Erythroblast (primary cell): ENCODE measurements around the gene ANKDD1B.

Source experiments
- DNase-seq, 2 experiments: peaks; one replicate each; lab custom pipeline; 2025; lab: John Stamatoyannopoulos, UW
- GATA1 ChIP-seq: IDR thresholded peaks from 2 replicates; pipeline ENCODE4 v1.6.1; 2011; ENCODE audit warnings: low read depth, mild to moderate bottlenecking, control low read depth, low read length, moderate library complexity
- POLR2A ChIP-seq: IDR thresholded peaks from 2 replicates; pipeline ENCODE4 v1.6.1; 2011; ENCODE audit warnings: mild to moderate bottlenecking, low read length

ANKDD1B gene

GRCh38 chr5:75663579-75664284 is 52.5 kb downstream of the ANKDD1B start:
- no peak for TF ChIP-seq GATA1
- TF ChIP-seq POLR2A: no peak
- DNase-seq: no peak

- TF ChIP-seq POLR2A (no peak), GATA1 (no peak)
- DNase-seq: no peak
Measured at GRCh38 chr5:75664979-75665378, 53.7 kb downstream of the ANKDD1B start.

GRCh38 chr5:75666801-75667200 is 55.5 kb downstream of the ANKDD1B start:
- no peak for TF ChIP-seq GATA1
- no peak for TF ChIP-seq POLR2A
- DNase-seq: no peak

- no peak for DNase-seq
- TF ChIP-seq GATA1 (no peak), POLR2A (no peak)
Measured at GRCh38 chr5:75667586-75667985, 56.3 kb downstream of the ANKDD1B start.

GRCh38 chr5:75668445-75668844 is 57.2 kb downstream of the ANKDD1B start:
- no peak for DNase-seq
- no peak for TF ChIP-seq POLR2A
- no peak for TF ChIP-seq GATA1

- peak; percentile 87 to 90 for DNase-seq
- peak; percentile 67 for TF ChIP-seq POLR2A
- TF ChIP-seq GATA1: no peak
Measured at GRCh38 chr5:75668977-75669689, 57.9 kb downstream of the ANKDD1B start.

- no peak for TF ChIP-seq POLR2A
- TF ChIP-seq GATA1: no peak
- DNase-seq: no peak
Measured at GRCh38 chr5:75670577-75670976, 59.3 kb downstream of the ANKDD1B start.

- no peak for DNase-seq
- TF ChIP-seq GATA1 (no peak), POLR2A (no peak)
Measured at GRCh38 chr5:75671506-75671905, 60.3 kb downstream of the ANKDD1B start.

- TF ChIP-seq GATA1 (no peak), POLR2A (no peak)
- no peak for DNase-seq
Measured at GRCh38 chr5:75672616-75673015, 61.4 kb downstream of the ANKDD1B start.

- no peak for TF ChIP-seq POLR2A
- TF ChIP-seq GATA1: no peak
- DNase-seq: no peak
Measured at GRCh38 chr5:75675783-75676182, 64.5 kb downstream of the ANKDD1B start.

GRCh38 chr5:75677607-75678006 is 66.4 kb downstream of the ANKDD1B start:
- TF ChIP-seq GATA1 (no peak), POLR2A (no peak)
- no peak for DNase-seq

GRCh38 chr5:75678155-75678554 is 66.9 kb downstream of the ANKDD1B start:
- DNase-seq: no peak

GRCh38 chr5:75681125-75681830 is 70.0 kb downstream of the ANKDD1B start:
- peak; percentile 51 to 69 for DNase-seq
- no peak for TF ChIP-seq GATA1
- no peak for TF ChIP-seq POLR2A

More at GRCh38 chr5:75678155-75678554, 66.9 kb downstream of the ANKDD1B start:
- TF ChIP-seq POLR2A: no peak
- TF ChIP-seq GATA1: no peak

GRCh38 chr5:75685141-75685540 is 73.9 kb downstream of the ANKDD1B start:
- DNase-seq: no peak
- TF ChIP-seq GATA1: no peak
- no peak for TF ChIP-seq POLR2A

GRCh38 chr5:75686480-75686879 is 75.2 kb downstream of the ANKDD1B start:
- TF ChIP-seq POLR2A: no peak
- TF ChIP-seq GATA1: no peak
- no peak for DNase-seq
